HG03095 (cell line): Measurements from ENCODE around the gene DYNC1H1.

Source experiments
- ATAC-seq: cut with Tn5 transposase; IDR thresholded peaks from one replicate; pipeline ENCODE4 v1.9.1; 2021; ENCODE audit warnings: moderate library complexity; ENCODE audit not compliant: unreplicated experiment

Gene DYNC1H1

DNA sequence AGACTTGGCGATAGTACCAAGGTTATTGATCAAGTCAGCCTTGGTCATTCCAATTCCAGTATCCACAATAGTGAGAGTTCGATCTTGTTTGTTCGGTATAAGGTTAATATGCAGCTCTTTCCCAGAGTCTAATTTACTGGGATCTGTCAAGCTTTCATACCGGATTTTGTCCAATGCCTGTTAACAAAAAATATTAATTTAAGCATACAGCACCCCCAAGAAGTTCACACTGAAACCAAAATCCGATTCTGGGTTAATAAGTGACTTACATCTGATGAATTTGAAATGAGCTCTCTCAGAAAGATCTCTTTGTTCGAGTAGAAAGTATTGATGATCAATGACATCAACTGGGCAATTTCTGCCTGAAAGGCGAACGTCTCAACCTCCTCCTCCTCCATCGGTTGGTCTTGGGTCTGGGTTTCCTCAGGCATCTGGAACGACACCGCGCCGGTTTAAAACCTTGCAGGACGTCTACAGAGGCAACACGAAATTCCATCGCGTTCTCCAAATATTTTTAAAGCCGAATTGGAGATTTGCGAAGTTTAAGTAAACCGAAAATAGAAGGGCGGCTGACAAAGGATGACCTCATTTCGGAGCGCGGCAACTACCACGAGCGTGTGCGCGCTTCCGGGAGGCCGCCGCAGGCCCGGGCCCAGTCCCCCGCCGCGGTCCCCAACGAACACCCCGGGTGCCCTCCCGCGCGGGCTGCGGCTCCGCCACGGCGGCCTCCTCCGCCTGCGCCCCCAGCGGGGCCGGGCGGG, 121.8 kb downstream of the DYNC1H1 start:
- ATAC-seq: peak; percentile 26

GRCh38 chr14:102086709-102086971, 122.3 kb downstream of the DYNC1H1 start:
- ATAC-seq: no peak

DNA sequence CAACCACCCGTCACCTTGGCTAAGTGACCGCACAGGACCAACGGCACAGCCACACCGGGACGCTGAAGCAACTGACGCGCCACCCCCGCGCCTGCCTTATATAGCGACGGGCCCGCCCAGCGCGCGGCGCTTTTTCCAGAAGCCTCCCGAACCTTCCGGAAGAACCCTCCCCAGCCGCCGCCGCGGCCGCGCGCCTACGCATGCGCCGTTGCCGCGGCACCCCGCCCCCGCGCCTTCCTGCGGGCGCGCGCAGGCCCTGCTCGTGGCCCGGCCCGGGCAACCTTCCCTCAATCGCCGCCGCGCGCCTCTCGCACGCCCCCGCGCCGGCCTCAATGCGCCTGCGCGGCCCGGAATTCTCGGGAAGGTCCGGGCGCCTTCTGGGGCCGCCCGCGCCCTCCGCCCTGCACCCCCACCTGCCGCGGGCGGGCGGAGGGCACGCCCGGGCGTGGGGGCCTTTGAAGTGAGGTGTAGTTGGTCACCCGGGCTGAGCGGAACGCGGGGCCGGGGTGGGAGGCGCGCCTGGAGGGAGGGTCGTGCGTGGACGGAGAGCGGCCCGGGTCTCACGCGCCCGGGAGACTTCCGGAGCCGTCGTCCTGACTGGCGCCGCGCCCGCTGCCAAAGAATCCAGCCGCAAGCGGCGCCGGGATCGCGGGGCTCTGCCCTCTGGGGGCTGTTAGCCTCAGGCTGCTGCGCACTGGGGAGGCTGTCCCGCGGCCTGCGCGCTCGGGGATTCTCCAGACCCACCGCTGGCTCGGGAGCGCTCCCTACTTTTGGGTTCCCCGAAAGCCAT, 122.8 kb downstream of the DYNC1H1 start, which contains the start of gene HSP90AA1:
HSP90AA1 (minus strand) TSS at position 73 of the 790 bp plus-strand sequence. CDS start 666 bp downstream, outside the sequence.
- peak; percentile 55 for ATAC-seq

GRCh38 chr14:102087762-102088011, 123.3 kb downstream of the DYNC1H1 start:
- no peak for ATAC-seq

DNA sequence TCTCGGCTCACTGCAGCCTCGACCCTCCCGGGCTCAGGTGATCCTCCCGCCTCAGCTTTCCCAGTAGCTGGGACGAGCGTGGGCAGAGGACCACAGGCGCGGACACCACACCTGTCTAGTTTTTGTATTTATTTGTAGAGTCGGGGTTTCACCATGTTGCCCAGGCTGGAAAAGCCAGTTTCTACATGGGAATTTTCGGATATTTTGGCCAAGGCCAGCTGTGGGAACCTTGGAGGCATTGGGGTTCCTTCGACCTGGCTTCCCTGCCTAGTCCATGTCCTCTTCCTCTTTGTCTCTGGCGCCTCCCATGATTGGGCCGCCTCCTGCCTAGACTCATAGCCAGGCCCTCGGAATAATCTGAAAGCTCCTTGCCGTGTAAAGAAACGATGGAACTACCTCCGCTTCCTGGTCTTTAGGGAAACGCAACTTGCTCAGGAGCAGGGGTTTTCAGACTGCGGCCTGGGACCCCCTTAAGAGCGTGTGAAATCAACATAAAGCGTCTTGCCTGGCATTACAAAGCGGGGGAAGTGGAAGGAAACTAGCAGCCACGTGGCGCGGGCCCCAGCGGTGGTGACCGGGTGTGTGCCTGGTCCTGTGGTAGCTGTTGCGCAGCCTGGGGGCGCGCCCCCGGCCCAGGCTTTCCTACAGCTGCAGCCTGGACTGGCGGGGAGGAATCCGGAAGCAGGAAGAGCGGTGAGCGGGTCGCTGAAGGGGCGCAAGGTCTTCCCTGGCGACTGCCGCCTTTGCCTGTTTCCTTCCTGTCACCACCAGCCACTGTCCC, 123.8 kb downstream of the DYNC1H1 start:
- no peak for ATAC-seq

DNA sequence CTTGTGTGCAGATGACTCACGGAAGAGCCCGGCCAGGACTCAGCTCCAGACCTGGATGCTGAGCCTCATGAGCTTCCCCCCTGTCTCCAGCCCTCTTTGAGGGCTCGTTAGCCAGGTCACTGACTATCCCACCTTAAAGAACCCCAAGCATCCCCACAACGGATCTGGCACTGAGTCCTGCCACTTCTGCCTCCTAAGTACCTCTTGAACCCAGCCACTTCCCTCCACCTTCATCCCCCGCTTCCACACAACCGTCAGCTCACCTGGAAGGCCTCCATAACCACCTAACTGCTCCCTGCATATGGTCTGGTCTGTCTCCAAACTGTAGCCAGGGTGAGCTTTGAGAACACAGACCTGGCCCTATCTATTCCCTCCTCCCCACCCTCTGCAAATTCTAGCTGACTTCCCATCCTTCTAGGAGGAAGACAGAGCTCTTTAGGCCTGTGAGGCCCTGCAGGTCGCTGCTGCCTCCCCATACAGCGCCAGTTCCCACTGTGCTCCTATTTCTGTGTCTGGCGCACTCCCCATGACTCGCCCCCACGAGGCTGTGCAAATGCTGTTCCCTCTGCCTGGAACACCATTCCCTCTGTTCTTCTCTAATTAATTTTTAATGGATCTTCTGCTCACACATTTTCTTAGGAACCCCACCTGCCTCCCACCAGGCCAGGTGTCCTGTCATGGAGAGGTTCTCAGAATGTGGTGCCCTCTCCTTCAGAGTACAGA, 125.4 kb downstream of the DYNC1H1 start:
- no peak for ATAC-seq

GRCh38 chr14:102090713-102091112, 126.3 kb downstream of the DYNC1H1 start:
- ATAC-seq: no peak

- ATAC-seq: no peak
Measured at GRCh38 chr14:102092806-102093205, 128.4 kb downstream of the DYNC1H1 start.

DNA sequence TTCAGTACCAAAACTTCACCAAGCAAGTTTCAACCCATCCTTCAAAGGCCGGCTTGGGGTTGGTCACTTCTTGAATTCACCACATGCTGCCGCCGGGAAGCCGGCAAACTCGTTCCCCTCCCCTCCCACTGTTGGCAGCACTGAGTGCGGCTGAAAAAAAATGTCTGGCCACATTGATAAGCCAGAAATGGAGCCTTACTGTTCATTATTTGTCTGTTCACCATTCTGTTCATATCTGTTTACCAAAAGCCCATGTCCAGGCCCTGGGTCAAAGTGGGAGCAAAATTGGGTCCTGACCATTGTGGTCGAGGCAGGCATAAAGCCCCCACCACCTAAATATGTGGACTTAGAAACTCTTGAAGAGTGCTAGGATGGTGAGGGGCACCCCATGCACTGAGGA, 129.7 kb downstream of the DYNC1H1 start:
- ATAC-seq: no peak

DNA sequence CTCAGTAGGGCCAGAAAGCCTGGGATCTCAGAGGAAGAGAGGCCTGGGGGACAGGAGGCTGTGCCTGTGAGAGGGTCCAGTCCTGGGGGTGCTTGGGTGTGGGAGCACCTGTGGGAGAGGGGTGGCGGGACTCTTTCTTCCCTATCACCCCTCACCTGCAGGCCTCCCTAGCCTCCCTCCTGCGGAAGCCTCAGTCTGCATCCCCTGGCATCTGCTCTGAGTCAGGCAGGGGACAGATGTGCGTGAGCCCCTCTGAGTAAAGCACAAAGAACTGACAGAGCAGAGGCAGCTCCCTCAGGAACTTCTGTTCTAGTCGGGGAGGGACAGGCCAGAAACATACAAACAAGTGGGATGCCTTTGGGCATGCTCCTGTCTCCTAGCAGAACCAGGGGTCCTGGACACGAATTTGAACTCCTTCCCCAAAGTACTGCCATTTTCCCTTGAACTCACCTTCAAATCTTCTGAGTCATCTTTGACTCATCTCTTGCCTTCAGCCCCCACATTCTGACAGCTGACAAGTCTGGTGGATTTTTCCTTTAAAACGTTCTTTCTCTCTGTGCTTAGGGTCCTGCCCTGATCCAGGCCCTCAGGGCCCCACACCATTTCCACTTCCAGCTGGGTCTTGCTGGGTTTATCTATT, 131.0 kb downstream of the DYNC1H1 start:
- ATAC-seq: no peak

DNA sequence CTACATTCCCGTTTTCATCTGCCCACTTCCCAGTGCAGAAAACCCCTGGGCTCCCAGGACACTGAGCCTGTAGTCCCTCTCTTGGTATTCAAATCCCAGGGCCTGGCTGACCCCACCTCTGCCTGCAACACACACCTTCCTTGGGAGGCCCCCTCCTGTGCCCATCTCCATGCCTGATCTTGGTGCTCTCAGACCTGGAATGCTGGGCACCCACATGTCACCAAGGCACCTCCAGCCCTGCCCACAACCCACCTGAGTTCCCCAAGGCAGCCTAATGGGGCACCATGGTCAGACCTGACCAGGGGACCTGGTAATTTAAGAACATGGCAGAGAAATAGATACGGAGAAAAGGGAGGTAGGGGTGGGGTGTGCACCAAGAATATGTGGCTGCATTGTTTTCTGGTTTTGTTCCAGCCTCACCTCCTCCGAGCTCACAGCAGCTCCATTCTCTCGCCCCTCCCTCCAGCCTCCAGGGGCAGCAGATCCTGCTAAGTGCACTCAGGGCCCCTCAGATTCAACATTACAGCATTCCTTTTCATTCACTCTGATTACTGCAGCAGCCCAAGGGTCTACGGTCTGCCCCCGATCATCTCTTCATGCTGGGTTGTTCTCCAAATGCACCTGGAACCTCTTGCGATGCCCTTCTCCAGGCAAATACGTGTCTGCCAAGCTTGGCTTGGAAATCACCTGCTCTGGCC, 131.6 kb downstream of the DYNC1H1 start:
- ATAC-seq: no peak

GRCh38 chr14:102096569-102097188, 132.3 kb downstream of the DYNC1H1 start:
- ATAC-seq: no peak

GRCh38 chr14:102097441-102098135, 133.2 kb downstream of the DYNC1H1 start:
- no peak for ATAC-seq

DNA sequence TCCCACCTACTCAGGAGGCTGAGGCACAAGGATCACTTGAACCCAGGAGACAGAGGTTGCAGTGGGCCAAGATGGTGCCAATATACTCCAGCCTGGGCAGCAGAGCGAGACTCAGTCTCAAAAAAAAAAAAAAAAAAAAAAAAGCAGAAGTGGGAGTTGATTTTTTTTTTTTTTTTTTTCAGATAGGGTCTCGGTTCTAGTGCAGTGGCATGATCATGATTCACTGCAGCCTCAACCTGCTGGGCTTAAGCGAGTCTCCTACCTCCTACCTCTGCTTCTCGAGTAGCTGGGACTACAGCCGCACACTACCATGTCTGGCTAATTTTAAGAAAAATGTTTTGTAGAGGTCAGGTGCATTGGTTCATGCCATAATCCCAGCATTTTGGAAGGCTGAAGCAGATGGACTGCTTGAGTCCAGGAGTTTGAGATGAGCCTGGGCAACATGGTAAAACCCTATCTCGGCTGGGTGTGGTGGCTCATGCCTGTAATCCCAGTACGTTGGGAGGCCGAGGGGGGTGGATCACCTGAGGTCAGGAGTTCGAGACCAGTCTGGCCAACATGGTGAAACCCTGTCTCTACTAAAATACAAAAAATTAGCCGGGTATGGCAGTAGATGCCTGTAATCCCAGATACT, 138.8 kb downstream of the DYNC1H1 start:
- no peak for ATAC-seq

DNA sequence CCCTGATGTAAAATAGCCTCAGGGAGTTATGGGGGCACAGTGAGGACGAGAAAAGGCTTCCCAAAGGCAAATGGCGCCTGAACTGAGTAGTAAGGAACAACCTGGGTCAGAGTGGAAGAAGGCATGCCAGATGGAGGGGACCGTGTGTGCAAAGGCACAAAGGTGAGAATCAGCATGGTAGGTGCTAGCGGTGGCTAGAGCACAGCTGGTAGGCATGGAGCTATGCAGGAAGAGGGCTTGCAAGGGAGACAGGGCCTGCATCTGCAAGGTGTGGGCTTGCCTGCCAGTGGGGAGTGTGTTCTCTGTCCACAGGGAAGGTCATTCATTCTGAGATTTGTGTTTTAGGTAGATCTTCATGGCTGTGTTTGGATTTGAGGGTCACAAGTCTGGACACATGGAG, 141.0 kb downstream of the DYNC1H1 start:
- no peak for ATAC-seq
